Activated naive CD4-positive, alpha-beta T cell treated with Interleukin-2 at 50 U/mL for 16 hours (primary cell): ENCODE data around the gene TSPAN14.

Source experiments
- DNase-seq: peaks from one replicate; pipeline ENCODE4 v3.0.0-alpha.2; 2020

Gene TSPAN14

GRCh38 chr10:80554050-80554449 is 99.9 kb downstream of the TSPAN14 start:
- DNase-seq = no peak

- no peak for DNase-seq
These were observed 101.3 kb downstream of the TSPAN14 start for GRCh38 chr10:80555415-80555814.

GRCh38 chr10:80561950-80562349 is 107.8 kb downstream of the TSPAN14 start:
- no peak for DNase-seq

GRCh38 chr10:80567292-80567691 is 113.2 kb downstream of the TSPAN14 start:
- DNase-seq = no peak

GRCh38 chr10:80569131-80569895 is 115.2 kb downstream of the TSPAN14 start:
- DNase-seq = no peak

GRCh38 chr10:80571352-80571751 is 117.2 kb downstream of the TSPAN14 start:
- DNase-seq = no peak

GRCh38 chr10:80579181-80579763 is 125.2 kb downstream of the TSPAN14 start:
- DNase-seq = no peak

- DNase-seq = no peak
These were observed 125.9 kb downstream of the TSPAN14 start for GRCh38 chr10:80579849-80580637.

GRCh38 chr10:80580638-80581468 is 126.7 kb downstream of the TSPAN14 start:
- DNase-seq = no peak

- no peak for DNase-seq
These were observed 127.3 kb downstream of the TSPAN14 start for GRCh38 chr10:80581469-80581835.

- DNase-seq = no peak
These were observed 128.3 kb downstream of the TSPAN14 start for GRCh38 chr10:80582286-80582960.
